Measurements from ENCODE around the gene ZNF689. TPM values are rescaled to one million over a fixed set of nuclear protein-coding genes. Genes with fewer than 3 reads are reported as not detected.

ZNF689 gene
- total RNA-seq, 1 donor from 2014 or later, result 7.1 TPM

DNA sequence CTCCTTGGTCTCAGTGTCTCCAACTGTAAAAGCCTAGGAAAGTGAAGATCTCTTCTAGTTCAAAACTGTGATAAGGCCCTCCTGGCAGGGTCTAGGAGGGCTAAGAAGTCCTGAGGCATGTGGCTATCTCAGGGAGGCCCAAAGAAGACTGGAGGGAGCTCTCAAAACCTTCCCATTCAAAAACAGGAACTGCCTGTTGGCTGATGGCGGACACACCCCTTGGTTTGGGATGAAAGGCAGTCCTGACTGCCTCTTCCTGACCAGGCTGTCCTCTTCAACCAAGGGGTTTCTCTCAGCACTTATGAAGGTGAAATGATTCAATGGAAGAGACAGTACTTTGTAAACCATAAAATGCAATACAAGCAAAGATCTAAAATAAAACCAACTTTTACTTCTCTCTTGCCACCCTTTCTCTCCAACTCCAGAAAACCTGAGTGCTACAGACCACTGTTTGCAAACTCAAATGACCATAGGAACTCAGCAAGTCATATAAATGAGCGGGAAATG, 56.7 kb downstream of the ZNF689 start:
- Mint-ChIP-seq H3K27ac (ENCODE audit: unreplicated experiment) (no peak overlapping the region), H3K4me3 (ENCODE audit: unreplicated experiment) (no peak overlapping the region), H3K9me3 (ENCODE audit: low read depth) (no peaks in the 10 kb centered on the region)

GRCh38 chr16:30552956-30553355, 57.2 kb downstream of the ZNF689 start:
- H3K27ac Mint-ChIP-seq (ENCODE audit: unreplicated experiment), result no peak overlapping the region
- no peaks in the 10 kb centered on the region for H3K9me3 Mint-ChIP-seq (ENCODE audit: low read depth)
- peaks cover 12% of the 10 kb centered on the region for H3K4me1 Mint-ChIP-seq (ENCODE audit: low read depth)
- H3K27me3 Mint-ChIP-seq (ENCODE audit: low read depth), result no peaks in the 10 kb centered on the region
- DNase-seq (ENCODE audit: low spot score), result no peak
- TF ChIP-seq, protein P1, sequence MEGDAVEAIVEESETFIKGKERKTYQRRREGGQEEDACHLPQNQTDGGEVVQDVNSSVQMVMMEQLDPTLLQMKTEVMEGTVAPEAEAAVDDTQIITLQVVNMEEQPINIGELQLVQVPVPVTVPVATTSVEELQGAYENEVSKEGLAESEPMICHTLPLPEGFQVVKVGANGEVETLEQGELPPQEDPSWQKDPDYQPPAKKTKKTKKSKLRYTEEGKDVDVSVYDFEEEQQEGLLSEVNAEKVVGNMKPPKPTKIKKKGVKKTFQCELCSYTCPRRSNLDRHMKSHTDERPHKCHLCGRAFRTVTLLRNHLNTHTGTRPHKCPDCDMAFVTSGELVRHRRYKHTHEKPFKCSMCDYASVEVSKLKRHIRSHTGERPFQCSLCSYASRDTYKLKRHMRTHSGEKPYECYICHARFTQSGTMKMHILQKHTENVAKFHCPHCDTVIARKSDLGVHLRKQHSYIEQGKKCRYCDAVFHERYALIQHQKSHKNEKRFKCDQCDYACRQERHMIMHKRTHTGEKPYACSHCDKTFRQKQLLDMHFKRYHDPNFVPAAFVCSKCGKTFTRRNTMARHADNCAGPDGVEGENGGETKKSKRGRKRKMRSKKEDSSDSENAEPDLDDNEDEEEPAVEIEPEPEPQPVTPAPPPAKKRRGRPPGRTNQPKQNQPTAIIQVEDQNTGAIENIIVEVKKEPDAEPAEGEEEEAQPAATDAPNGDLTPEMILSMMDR (IDR thresholded peaks at IDR 0.05), result no peak
- no peak overlapping the region for H3K4me3 Mint-ChIP-seq (ENCODE audit: unreplicated experiment)
- peaks cover 12% of the 10 kb centered on the region for H3K36me3 Mint-ChIP-seq (ENCODE audit: low read depth)

More for the DNA sequence above, 56.7 kb downstream of the ZNF689 start:
- Mint-ChIP-seq H3K4me1 (ENCODE audit: low read depth) (peaks cover 12% of the 10 kb centered on the region), H3K36me3 (ENCODE audit: low read depth) (peaks cover 12% of the 10 kb centered on the region), H3K27me3 (ENCODE audit: low read depth) (no peaks in the 10 kb centered on the region)
- no peak for DNase-seq (ENCODE audit: low spot score)
- TF ChIP-seq, protein P1 (IDR thresholded peaks at IDR 0.05), result no peak

Other genes with a start within 250 kb of the ZNF689 start
- 43.3 to 48.6 TPM (median 44.2 TPM) in 3 replicates for gene TBC1D10B, start 239.9 kb downstream of the ZNF689 start, total RNA-seq
- 0.82 to 2.2 TPM (median 1.4 TPM) in 3 replicates for gene MYL11, start 235.6 kb downstream of the ZNF689 start, total RNA-seq
- 0.85 to 1.7 TPM (median 1.3 TPM) in 3 replicates for gene SEPTIN1, start 227.8 kb downstream of the ZNF689 start, total RNA-seq
- 10.6 to 11.8 TPM (median 10.8 TPM) in 3 replicates for gene ZNF48, start 215.0 kb downstream of the ZNF689 start, total RNA-seq
- 10.2 to 16.3 TPM (median 10.8 TPM) in 3 replicates for gene ZNF771, start 202.8 kb downstream of the ZNF689 start, total RNA-seq
- 25.5 to 33.8 TPM (median 26.4 TPM) in 3 replicates for gene DCTPP1, start 180.4 kb downstream of the ZNF689 start, total RNA-seq
- 37.4 to 54.3 TPM (median 53.8 TPM) in 3 replicates for gene SEPHS2, start 164.5 kb downstream of the ZNF689 start, total RNA-seq
- gene ITGAL, start 137.6 kb downstream of the ZNF689 start, total RNA-seq, result not detected in 3 replicates
- 27.6 to 30.0 TPM (median 28.6 TPM) in 3 replicates for gene ZNF768, start 83.8 kb downstream of the ZNF689 start, total RNA-seq
- gene ZNF747, start 75.5 kb downstream of the ZNF689 start, total RNA-seq, result 3.5 to 6.7 TPM (median 6.7 TPM) in 3 replicates
- gene ZNF764, start 52.0 kb downstream of the ZNF689 start, total RNA-seq, result 8.3 to 11.1 TPM (median 8.6 TPM) in 3 replicates
- gene ZNF688, start 38.7 kb downstream of the ZNF689 start, total RNA-seq, result 11.7 to 15.0 TPM (median 13.7 TPM) in 3 replicates
- gene ZNF785, start 24.7 kb downstream of the ZNF689 start, total RNA-seq, result 17.0 to 20.2 TPM (median 17.7 TPM) in 3 replicates
- 33.5 to 46.9 TPM (median 42.0 TPM) in 3 replicates for gene PRR14, start 40.6 kb upstream of the ZNF689 start, total RNA-seq
- gene FBRS, start 48.0 kb upstream of the ZNF689 start, total RNA-seq, result 49.9 to 54.5 TPM (median 52.8 TPM) in 3 replicates
- gene SRCAP, start 88.8 kb upstream of the ZNF689 start, total RNA-seq, result 49.2 to 63.9 TPM (median 52.5 TPM) in 3 replicates
- 18.8 to 28.1 TPM (median 19.0 TPM) in 3 replicates for gene PHKG2, start 138.0 kb upstream of the ZNF689 start, total RNA-seq
- gene CFAP119, start 151.7 kb upstream of the ZNF689 start, total RNA-seq, result 6.3 to 10.0 TPM (median 7.1 TPM) in 3 replicates
- 71.1 to 104 TPM (median 78.6 TPM) in 3 replicates for gene RNF40, start 151.9 kb upstream of the ZNF689 start, total RNA-seq
- gene ZNF629, start 176.8 kb upstream of the ZNF689 start, total RNA-seq, result 18.8 to 20.2 TPM (median 18.9 TPM) in 3 replicates